Adrenal gland (tissue), 12 donors: Measurements from ENCODE around the gene GNPDA2. TPM values are rescaled to one million over a fixed set of nuclear protein-coding genes. Genes with fewer than 3 reads are reported as not detected.

ENCODE experiments used
- DNase-seq, 7 donors: peaks; one replicate each; pipeline ENCODE4 v3.0.0-alpha.2; 2019 to 2020
- H3K27ac ChIP-seq, 5 donors: fragments of 200-600 bp; sonication (generic) in 4 of 5; 1 replicate in 3 of 5; 2 replicates in 2 of 5; pipeline versions ENCODE4 v1.5.1 to v1.8.0; 2016 to 2020; ENCODE audit warnings: mild to moderate bottlenecking in 1 of 5
- H3K27me3 ChIP-seq: fragments of 200-600 bp; 2 replicates; pipeline ENCODE4 v1.8.0; 2021
- H3K36me3 ChIP-seq, 2 donors: fragments of 200-600 bp; replicated peaks in 1 of 2; 1 replicate in 1 of 2; 2 replicates in 1 of 2; pipeline versions ENCODE4 v1.5.1 to v1.8.0; 2018 to 2022
- H3K4me1 ChIP-seq, 2 donors: fragments of 200-600 bp; replicated peaks in 1 of 2; 1 replicate in 1 of 2; 2 replicates in 1 of 2; pipeline versions ENCODE4 v1.5.1 to v1.8.0; 2018 to 2021
- H3K4me3 ChIP-seq, 4 donors: fragments of 200-600 bp; sonication (generic) in 3 of 4; one replicate each; pipeline ENCODE4 v1.5.1; 2016 to 2018
- H3K9me3 ChIP-seq, 3 donors: fragments of 200-600 bp; sonication (generic) in 1 of 3; replicated peaks in 1 of 3; 1 replicate in 2 of 3; 2 replicates in 1 of 3; pipeline versions ENCODE4 v1.5.1 to v1.8.0; 2016 to 2021
- CTCF ChIP-seq, 6 experiments: fragments of 450-650 bp in 4 of 6; fragments of 200-600 bp in 2 of 6; sonication (generic) in 1 of 6; IDR thresholded peaks; 1 replicate in 5 of 6; 2 replicates in 1 of 6; pipeline versions ENCODE4 v1.5.1 to v1.8.0; 2016 to 2021; ENCODE audit warnings: antibody characterized with exemption in 6 of 6, mild to moderate bottlenecking in 2 of 6, moderate library complexity in 1 of 6
- POLR2A ChIP-seq, 2 donors: fragments of 450-650 bp; IDR thresholded peaks; one replicate each; pipeline ENCODE4 v1.6.1; 2017; ENCODE audit warnings: antibody characterized with exemption in 2 of 2, mild to moderate bottlenecking in 2 of 2, moderate library complexity in 1 of 2
- WGBS, 4 donors: extraction: QIAGEN DNeasy Blood & Tissue Kit in 2 of 4; methylation state at CpG; one replicate each; pipeline versions ENCODE4 v1.1.5 to v1.1.7; 2013 to 2017; 5-methylcytosine and 5-hydroxymethylcytosine counted together
- intact Hi-C, 2 donors: fragments of 100-400 bp; cut with DNase I; formaldehyde crosslinking; loops; one replicate each; pipeline versions ENCODE4 v1.14.1 to v1.15.0; 2022 to 2023
- polyA plus RNA-seq, 3 donors: library from polyadenylated mRNA; stranded (reverse); fragments of 200-250 nt in 2 of 3; fragments of 350-450 nt in 1 of 3; fragmentation: Illumina TruSeq in 1 of 3; extraction: RNeasy Lipid Tissue Mini Kit (QIAGEN cat#74804) in 1 of 3; gene quantifications; one replicate each; pipeline ENCODE4 v1.2.3, GENCODE V29; 2013 to 2014
- total RNA-seq, 9 donors: library from RNA; depleted of rRNA in 4 of 9; stranded (reverse); fragments of >200 nt in 4 of 9; fragments of 120-200 nt in 1 of 9; fragmentation: NEBNext Ultra II Directional in 1 of 9; extraction: Animal tissue kit (Norgen Biotek cat#: 25700) in 1 of 9; gene quantifications; one replicate each; pipeline versions ENCODE4 v1.1.0 to v1.2.4, GENCODE V29; 2013 to 2023
- donor health status: healthy with polysubstance abuse.
- donor health status: Bipolar disorder and iron deficiency.
- donor health status: DM: yes; HTN: yes; CAD: no.
- donor health status: DM: no; HTN: no; CAD: no.
- donor health status: DM: no; HTN: no; CAD: no.
- donor health status: DM: yes; HTN: yes; CAD: no.

Gene GNPDA2
- total and polyA plus RNA-seq, 12 donors, result 9.3 to 31.1 (median 14.0) TPM

- Histone ChIP-seq H3K4me3 (no peak overlapping the region), H3K27me3 (no peaks in the 10 kb centered on the region), H3K4me1 (no peaks in the 10 kb centered on the region), H3K9me3 (no peaks in the 10 kb centered on the region), H3K27ac (no peak overlapping the region), H3K36me3 (no peaks in the 10 kb centered on the region)
- no peak for TF ChIP-seq CTCF (IDR thresholded peaks at IDR 0.05)
- TF ChIP-seq POLR2A (IDR thresholded peaks at IDR 0.05), result no peak
- 64 to 76% (median 75%) methylated on average over 4 of the region's 4 CpGs for WGBS, 4 donors
- no peak for DNase-seq
- intact Hi-C loops, result no loop called here
Observed at GRCh38 chr4:44670506-44671199, 55.7 kb downstream of the GNPDA2 start.

DNA sequence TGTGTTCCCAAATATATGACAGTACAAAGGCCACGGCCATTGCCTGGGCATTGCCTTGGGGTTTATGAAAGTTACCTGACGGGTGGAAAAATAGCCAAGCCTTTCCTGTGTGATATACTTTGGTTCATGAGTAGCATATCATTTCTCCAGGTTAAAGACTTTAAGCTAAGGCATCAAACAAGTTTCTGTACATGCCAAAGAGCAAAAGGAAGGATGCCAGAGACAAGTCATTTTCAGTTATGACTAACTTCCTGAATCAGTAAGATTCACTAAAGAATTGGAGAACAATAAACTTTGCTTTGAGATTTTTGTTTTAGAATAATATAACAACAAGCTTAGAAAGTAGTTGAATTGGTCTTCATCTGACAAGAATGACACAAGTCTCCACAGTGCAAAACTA is 57.8 kb downstream of the GNPDA2 start:
- no peak overlapping the region for H3K27ac ChIP-seq
- no peaks in the 10 kb centered on the region for H3K36me3 ChIP-seq
- H3K4me1 ChIP-seq, result no peaks in the 10 kb centered on the region
- WGBS, 4 donors, result 34 to 50% (median 41%) methylated on average over 2 of the region's 2 CpGs
- intact Hi-C loops, result no loop called here
- TF ChIP-seq POLR2A (IDR thresholded peaks at IDR 0.05) (no peak), CTCF (IDR thresholded peaks at IDR 0.05) (no peak)
- H3K4me3 ChIP-seq, result no peak overlapping the region
- DNase-seq, result no peak
- H3K9me3 ChIP-seq, result no peaks in the 10 kb centered on the region
- H3K27me3 ChIP-seq, result no peaks in the 10 kb centered on the region

GRCh38 chr4:44663539-44664263 is 62.7 kb downstream of the GNPDA2 start:
- no peak for DNase-seq
- Histone ChIP-seq H3K4me3 (no peak overlapping the region), H3K27ac (no peak overlapping the region), H3K36me3 (no peaks in the 10 kb centered on the region), H3K4me1 (no peaks in the 10 kb centered on the region), H3K9me3 (no peaks in the 10 kb centered on the region), H3K27me3 (no peaks in the 10 kb centered on the region)
- intact Hi-C loops, result no loop called here
- 88 to 92% (median 90%) methylated on average over 12 to 20 of the region's 20 CpGs for WGBS, 4 donors
- TF ChIP-seq POLR2A (IDR thresholded peaks at IDR 0.05) (no peak), CTCF (IDR thresholded peaks at IDR 0.05) (no peak)

GRCh38 chr4:44662623-44663005 is 63.7 kb downstream of the GNPDA2 start:
- no peak overlapping the region for H3K4me3 ChIP-seq
- intact Hi-C loops, result no loop called here
- TF ChIP-seq CTCF (IDR thresholded peaks at IDR 0.05), result no peak
- TF ChIP-seq POLR2A (IDR thresholded peaks at IDR 0.05), result no peak
- DNase-seq, result no peak
- no peaks in the 10 kb centered on the region for H3K9me3 ChIP-seq
- H3K27me3 ChIP-seq, result no peaks in the 10 kb centered on the region
- no peaks in the 10 kb centered on the region for H3K4me1 ChIP-seq
- no peaks in the 10 kb centered on the region for H3K36me3 ChIP-seq
- no peak overlapping the region for H3K27ac ChIP-seq
- 35 to 57% (median 47%) methylated on average over 2 of the region's 2 CpGs for WGBS, 4 donors
